CD4-positive, alpha-beta T cell (primary cell): ENCODE data around the gene FCHSD2. TPM values are rescaled to one million over a fixed set of nuclear protein-coding genes. Genes with fewer than 3 reads are reported as not detected.
A peak's percentile ranks its signal among the peaks of the same experiment; 100 is the strongest.

ENCODE experiments used
- ATAC-seq: fragments of 200-7000 bp; cut with Tn5 transposase; one replicate; pipeline ENCODE4 v1.10.0; 2022; ENCODE audit warnings: mild to moderate bottlenecking; ENCODE audit not compliant: poor library complexity
- CTCF ChIA-PET: fragments of 350-600 bp; sonication (Branson Sonifier 250); formaldehyde crosslinking; loops from one replicate; lab custom pipeline; 2021; ENCODE audit warnings: antibody characterized with exemption, inconsistent platforms; lab: Charles Lee
- POLR2A ChIA-PET: fragments of 350-600 bp; sonication (Branson Sonifier 250); formaldehyde crosslinking; loops from one replicate; lab custom pipeline; 2021; ENCODE audit warnings: antibody characterized with exemption, inconsistent platforms; lab: Charles Lee
- DNase-seq, 14 experiments: peaks; one replicate each; pipeline ENCODE4 v3.0.0-alpha.2; 2013 to 2020; ENCODE audit warnings: mixed read lengths in 2 of 14
- H3K27ac ChIP-seq, 2 donors: one replicate each; pipeline versions ENCODE4 v1.5.1 to v1.7.0; 2013; ENCODE audit warnings: low read length in 2 of 2, low read depth in 1 of 2, mild to moderate bottlenecking in 1 of 2
- H3K27me3 ChIP-seq, 2 experiments: 1 replicate in 1 of 2; 2 replicates in 1 of 2; pipeline versions ENCODE4 v1.6.1 to v1.7.0; 2013; ENCODE audit warnings: low read length in 2 of 2, control low read depth in 1 of 2, mild to moderate bottlenecking in 1 of 2, moderate library complexity in 1 of 2; ENCODE audit not compliant: insufficient read depth in 2 of 2, control insufficient read depth in 1 of 2
- H3K36me3 ChIP-seq: one replicate; pipeline ENCODE4 v1.6.1; 2013; ENCODE audit warnings: low read length, control low read depth; ENCODE audit not compliant: insufficient read depth
- H3K4me1 ChIP-seq: one replicate; pipeline ENCODE4 v1.6.1; 2013; ENCODE audit warnings: low read length, control low read depth; ENCODE audit not compliant: insufficient read depth
- H3K4me3 ChIP-seq: one replicate; pipeline ENCODE4 v1.5.1; 2013; ENCODE audit warnings: mild to moderate bottlenecking, low read length, moderate library complexity
- H3K9me3 ChIP-seq, 2 experiments: 1 replicate in 1 of 2; 2 replicates in 1 of 2; pipeline versions ENCODE4 v1.6.1 to v1.7.0; 2013; ENCODE audit warnings: low read length in 2 of 2, mild to moderate bottlenecking in 2 of 2, control low read depth in 1 of 2, moderate library complexity in 1 of 2; ENCODE audit not compliant: control insufficient read depth in 1 of 2, insufficient read depth in 1 of 2
- H3K27ac Mint-ChIP-seq: one replicate; pipeline ENCODE4 v1.8.0; 2020; ENCODE audit warnings: mixed read lengths
- H3K27me3 Mint-ChIP-seq: one replicate; pipeline ENCODE4 v1.8.0; 2021; ENCODE audit warnings: mixed read lengths
- H3K36me3 Mint-ChIP-seq: one replicate; pipeline ENCODE4 v1.8.0; 2021; ENCODE audit warnings: low read depth, mixed read lengths
- H3K4me1 Mint-ChIP-seq: one replicate; pipeline ENCODE4 v1.8.0; 2021; ENCODE audit warnings: low read depth, mixed read lengths
- H3K4me3 Mint-ChIP-seq: one replicate; pipeline ENCODE4 v1.8.0; 2020; ENCODE audit warnings: mild to moderate bottlenecking, mixed read lengths
- H3K9me3 Mint-ChIP-seq: one replicate; pipeline ENCODE4 v1.8.0; 2020; ENCODE audit warnings: mixed read lengths
- intact Hi-C, 2 experiments: fragments of 100-400 bp; cut with DNase I in 1 of 2; cut with micrococcal nuclease in 1 of 2; formaldehyde crosslinking; loops; one replicate each; pipeline versions ENCODE4 v1.15.1 to v1.9.0; 2023 to 2025; cut with DNase I, micrococcal nuclease
- total RNA-seq, 174 experiments: library from RNA in 2 of 174; stranded (reverse) in 2 of 174; gene quantifications; one replicate each; pipeline ENCODE4 v1.2.3 and lab custom pipeline; 2021 to 2026
- TF ChIP-seq, protein P1 (sequence below): fragments of 200-600 bp; IDR thresholded peaks from one replicate; pipeline ENCODE4 v1.8.0; 2022; ENCODE audit warnings: antibody characterized with exemption, mild to moderate bottlenecking

The FCHSD2 gene
- total RNA-seq, 2 experiments from 2014 or later, result 48.6 to 50.7 TPM

DNA sequence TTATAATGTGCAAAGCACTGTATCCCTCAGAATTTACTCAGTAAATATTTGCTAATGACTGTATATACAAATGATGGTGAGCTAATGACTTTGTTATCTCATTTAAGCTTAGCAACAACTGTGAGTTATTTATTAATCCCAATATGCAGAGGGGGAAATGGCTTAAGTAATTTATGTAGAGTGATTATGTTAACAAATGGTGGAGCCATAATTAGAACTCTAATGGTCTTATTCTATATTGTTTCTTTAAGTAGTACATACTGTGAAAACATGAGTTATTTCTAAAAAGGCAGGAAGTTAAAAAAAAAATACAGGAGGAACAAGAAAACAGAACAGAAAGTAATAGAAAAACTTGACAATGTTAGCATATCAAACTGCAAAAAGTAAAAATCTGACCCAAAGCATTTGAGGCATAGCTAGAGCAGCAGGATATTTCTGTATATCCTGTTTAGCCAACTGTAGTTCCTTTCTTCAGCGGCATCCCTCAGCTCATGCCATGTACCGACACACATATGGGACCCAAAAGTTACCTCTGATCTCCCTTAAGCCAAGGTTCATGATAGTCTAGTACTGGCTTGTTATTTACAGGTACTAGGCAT lies 94.2 kb downstream of the FCHSD2 start:
- Histone ChIP-seq H3K9me3 (no peaks in the 10 kb centered on the region), H3K36me3 (no peaks in the 10 kb centered on the region), H3K27me3 (no peaks in the 10 kb centered on the region), H3K27ac (peak overlapping the region in 1 of 2 donors; percentile 9), H3K4me1 (no peaks in the 10 kb centered on the region), H3K4me3 (no peak overlapping the region)
- TF ChIP-seq, protein P1, sequence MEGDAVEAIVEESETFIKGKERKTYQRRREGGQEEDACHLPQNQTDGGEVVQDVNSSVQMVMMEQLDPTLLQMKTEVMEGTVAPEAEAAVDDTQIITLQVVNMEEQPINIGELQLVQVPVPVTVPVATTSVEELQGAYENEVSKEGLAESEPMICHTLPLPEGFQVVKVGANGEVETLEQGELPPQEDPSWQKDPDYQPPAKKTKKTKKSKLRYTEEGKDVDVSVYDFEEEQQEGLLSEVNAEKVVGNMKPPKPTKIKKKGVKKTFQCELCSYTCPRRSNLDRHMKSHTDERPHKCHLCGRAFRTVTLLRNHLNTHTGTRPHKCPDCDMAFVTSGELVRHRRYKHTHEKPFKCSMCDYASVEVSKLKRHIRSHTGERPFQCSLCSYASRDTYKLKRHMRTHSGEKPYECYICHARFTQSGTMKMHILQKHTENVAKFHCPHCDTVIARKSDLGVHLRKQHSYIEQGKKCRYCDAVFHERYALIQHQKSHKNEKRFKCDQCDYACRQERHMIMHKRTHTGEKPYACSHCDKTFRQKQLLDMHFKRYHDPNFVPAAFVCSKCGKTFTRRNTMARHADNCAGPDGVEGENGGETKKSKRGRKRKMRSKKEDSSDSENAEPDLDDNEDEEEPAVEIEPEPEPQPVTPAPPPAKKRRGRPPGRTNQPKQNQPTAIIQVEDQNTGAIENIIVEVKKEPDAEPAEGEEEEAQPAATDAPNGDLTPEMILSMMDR, result no peak
- Mint-ChIP-seq H3K9me3 (no peaks in the 10 kb centered on the region), H3K4me3 (peak overlapping the region; percentile 51), H3K27ac (peak overlapping the region; percentile 69), H3K27me3 (no peaks in the 10 kb centered on the region), H3K4me1 (peaks cover 30% of the 10 kb centered on the region), H3K36me3 (no peaks in the 10 kb centered on the region)
- intact Hi-C loops, result no loop called here
- ATAC-seq (no peak), DNase-seq (peak in 2 of 14 experiments; percentile 13 to 15)
- CTCF ChIA-PET, result no interaction called here
- POLR2A ChIA-PET, result interaction anchor here (2.3 kb wide), 1 partner anchor 13 kb away, joined by 9 read pairs; no protein-coding TSS in a partner anchor

DNA sequence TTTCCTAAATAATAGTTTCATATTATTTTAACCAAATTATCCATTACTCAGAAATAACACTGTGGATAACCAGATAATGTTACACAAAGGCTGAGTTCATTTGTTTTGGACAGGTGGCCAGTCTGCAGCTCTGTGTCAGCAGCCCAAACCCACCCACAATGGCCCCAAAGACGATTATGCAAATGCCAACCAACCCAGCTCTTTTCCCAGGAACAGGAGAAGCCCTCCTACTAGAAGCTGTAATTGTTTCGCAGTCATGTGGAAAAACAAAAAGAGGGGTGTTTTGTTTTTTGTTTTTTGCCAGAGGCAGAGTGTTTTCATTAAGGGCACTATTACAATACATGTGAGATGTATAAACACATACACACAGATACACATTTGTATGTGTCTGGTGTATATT lies 102.1 kb downstream of the FCHSD2 start:
- ATAC-seq (no peak), DNase-seq (no peak)
- Mint-ChIP-seq H3K27ac (no peak overlapping the region), H3K27me3 (no peaks in the 10 kb centered on the region), H3K9me3 (no peaks in the 10 kb centered on the region), H3K4me1 (peaks cover 26% of the 10 kb centered on the region), H3K4me3 (no peak overlapping the region), H3K36me3 (no peaks in the 10 kb centered on the region)
- TF ChIP-seq, protein P1, result no peak
- Histone ChIP-seq H3K9me3 (no peaks in the 10 kb centered on the region), H3K27ac (no peak overlapping the region), H3K4me3 (no peak overlapping the region), H3K4me1 (peaks cover 4% of the 10 kb centered on the region), H3K36me3 (peaks cover 5% of the 10 kb centered on the region), H3K27me3 (no peaks in the 10 kb centered on the region)
- CTCF ChIA-PET, result interaction anchor here (0.7 kb wide), 1 partner anchor 94 kb away, joined by 3 read pairs; no protein-coding TSS in a partner anchor
- intact Hi-C loops, result no loop called here
- POLR2A ChIA-PET, result no interaction called here

DNA sequence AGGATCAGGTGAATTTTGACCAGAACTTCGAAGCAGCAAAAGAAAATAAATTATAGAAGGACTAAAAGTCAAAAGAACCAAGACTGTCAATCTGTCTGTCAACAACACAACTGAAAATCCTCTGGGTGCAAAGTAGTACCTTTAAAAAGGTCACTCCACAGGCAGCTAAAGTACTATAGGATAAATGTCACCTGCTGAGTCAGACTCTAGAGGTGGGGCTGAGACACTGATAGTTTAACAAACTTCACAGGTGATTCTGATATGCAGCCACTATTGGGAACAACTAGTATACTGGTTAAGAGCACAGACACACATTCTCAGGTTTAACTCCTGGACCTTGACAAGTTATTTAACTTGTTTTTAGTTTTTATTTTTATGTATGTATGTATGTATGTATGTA lies 107.3 kb downstream of the FCHSD2 start:
- peak overlapping the region in 1 of 2 donors; percentile 36 for H3K27ac ChIP-seq
- no peaks in the 10 kb centered on the region for H3K27me3 ChIP-seq
- Mint-ChIP-seq H3K4me3 (peak overlapping the region; percentile 68), H3K27me3 (no peaks in the 10 kb centered on the region), H3K36me3 (no peaks in the 10 kb centered on the region), H3K4me1 (peaks cover 50% of the 10 kb centered on the region), H3K9me3 (no peaks in the 10 kb centered on the region), H3K27ac (peak overlapping the region; percentile 88)
- H3K36me3 ChIP-seq, result peaks cover 5% of the 10 kb centered on the region
- peaks cover 13% of the 10 kb centered on the region for H3K4me1 ChIP-seq
- ChIA-PET CTCF (interaction anchor here (0.9 kb wide), 1 partner anchor 108 kb away, joined by 3 read pairs; no protein-coding TSS in a partner anchor), POLR2A (interaction anchor here (0.8 to 2.0 kb wide), 7 partner anchors 10 to 220 kb away, joined by 3 to 20 read pairs (median 3); partner anchors contain the start of genes ATG16L2 and FCHSD2)
- TF ChIP-seq, protein P1, result no peak
- ATAC-seq (peak; percentile 50), DNase-seq (peak in 4 of 14 experiments; percentile 13 to 28 (median 16))
- peak overlapping the region; percentile 8 for H3K4me3 ChIP-seq
- no peaks in the 10 kb centered on the region for H3K9me3 ChIP-seq
- intact Hi-C loops, result loop anchor here in 1 of 2 experiments (10.0 kb wide), 1 partner anchor 110 kb away; the partner anchor contains the start of gene FCHSD2
